ENCODE results near the gene ZFP36.

ZFP36 gene

DNA sequence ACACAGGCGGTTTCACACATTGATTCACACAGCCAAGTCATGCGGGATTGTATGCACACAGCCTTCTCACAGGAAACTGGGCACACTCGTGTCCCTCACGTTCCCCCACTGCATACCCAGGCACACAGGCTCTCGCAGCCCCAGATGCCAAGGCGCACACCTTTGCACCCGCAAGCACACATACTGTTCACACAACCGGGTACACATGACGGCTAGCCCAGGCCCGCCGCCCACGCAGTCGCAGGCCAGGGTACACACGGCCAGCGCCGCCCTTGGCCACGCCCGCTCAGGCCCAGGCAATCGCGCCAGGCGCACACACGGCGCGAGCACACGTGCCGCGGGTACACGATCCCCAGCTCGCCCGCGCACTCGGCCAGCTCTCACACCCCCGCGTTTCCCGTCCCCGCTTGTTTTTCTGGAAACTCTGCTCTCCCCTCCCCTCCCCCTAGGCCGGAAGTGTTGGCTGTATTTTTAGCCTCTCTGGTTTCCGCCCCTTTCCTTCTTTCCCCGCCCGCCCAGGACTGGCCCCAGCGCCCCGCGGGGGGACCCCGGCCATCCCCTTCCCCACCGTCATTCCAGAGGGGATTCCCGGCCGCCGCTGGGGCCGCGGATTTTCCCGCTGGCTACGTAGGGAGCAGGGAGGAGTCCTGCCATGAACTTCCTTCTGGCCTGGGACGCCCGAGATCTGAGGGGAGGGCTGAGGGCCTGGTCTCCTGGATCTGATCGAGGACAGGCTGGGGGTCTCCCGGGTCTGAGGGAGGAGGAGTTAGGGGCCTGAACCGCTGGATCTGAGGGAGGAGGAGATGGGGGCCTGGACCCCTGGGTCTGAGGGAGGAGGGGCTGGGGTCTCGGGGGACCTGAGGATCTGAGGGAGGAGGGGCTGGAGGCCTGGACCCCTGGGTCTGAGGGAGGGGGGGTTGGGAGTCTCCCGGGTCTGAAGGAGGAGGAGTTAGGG, 4.0 kb upstream of the ZFP36 start:
- TF ChIP-seq, protein P1, sequence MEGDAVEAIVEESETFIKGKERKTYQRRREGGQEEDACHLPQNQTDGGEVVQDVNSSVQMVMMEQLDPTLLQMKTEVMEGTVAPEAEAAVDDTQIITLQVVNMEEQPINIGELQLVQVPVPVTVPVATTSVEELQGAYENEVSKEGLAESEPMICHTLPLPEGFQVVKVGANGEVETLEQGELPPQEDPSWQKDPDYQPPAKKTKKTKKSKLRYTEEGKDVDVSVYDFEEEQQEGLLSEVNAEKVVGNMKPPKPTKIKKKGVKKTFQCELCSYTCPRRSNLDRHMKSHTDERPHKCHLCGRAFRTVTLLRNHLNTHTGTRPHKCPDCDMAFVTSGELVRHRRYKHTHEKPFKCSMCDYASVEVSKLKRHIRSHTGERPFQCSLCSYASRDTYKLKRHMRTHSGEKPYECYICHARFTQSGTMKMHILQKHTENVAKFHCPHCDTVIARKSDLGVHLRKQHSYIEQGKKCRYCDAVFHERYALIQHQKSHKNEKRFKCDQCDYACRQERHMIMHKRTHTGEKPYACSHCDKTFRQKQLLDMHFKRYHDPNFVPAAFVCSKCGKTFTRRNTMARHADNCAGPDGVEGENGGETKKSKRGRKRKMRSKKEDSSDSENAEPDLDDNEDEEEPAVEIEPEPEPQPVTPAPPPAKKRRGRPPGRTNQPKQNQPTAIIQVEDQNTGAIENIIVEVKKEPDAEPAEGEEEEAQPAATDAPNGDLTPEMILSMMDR (IDR thresholded peaks at IDR 0.05; ENCODE audit: control insufficient read depth, insufficient read depth, low read depth, low read length, missing control alignments), result no peak
- peak overlapping the region; percentile 48 for H3K4me3 ChIP-seq (ENCODE audit: control insufficient read depth, low read depth, low read length)
- peak; percentile 63 for DNase-seq (ENCODE audit: low read depth)

DNA sequence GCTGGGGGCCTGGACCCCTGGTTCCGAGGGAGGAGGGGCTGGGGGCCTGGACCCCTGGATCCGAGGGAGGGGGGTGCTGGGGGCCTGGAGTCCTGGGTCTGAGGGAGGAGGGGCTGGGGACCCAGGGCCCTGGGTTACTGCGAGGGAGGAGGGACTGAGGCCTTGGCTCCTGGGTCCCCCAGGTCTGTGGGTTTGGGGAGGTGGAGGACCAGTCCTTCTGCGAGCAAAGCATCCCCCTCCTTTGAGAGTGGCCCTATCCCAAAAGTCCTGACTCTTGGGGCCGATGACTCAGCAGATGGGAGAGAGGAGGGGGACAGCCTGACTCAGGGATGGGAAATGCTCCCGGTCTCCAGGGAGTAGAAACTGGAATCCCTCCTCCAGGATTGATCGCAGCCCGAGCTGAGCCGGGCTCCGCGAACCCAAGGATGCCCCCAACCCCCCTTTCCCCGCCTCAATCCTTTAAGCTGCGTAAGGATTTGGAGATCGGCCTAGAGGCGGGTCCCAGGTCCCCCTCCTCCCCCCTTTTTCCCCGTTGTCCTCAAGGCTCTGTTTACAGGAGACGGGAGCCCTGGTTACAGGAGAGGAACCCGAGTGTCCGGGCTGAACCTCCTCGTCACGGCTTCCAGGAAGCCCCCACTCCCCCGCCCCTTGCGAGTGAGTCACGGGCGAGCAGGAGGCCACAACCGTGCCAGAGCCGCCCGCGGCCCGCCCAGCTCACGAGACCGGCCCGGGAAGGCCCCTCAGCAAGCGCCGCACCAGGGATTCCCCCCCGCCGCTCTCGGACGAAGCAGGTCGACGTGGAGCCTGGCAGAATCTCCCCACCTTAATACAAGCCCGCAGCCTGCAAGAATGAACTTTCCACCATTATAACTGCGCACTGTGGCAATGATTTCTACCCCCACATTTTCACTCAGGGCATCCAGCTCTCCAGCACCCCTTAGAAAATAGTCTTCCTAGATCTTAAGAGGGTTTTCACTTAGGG, 3.0 kb upstream of the ZFP36 start:
- TF ChIP-seq, protein P1 (IDR thresholded peaks at IDR 0.05; ENCODE audit: control insufficient read depth, insufficient read depth, low read depth, low read length, missing control alignments), result no peak
- peak overlapping the region; percentile 48 for H3K4me3 ChIP-seq (ENCODE audit: control insufficient read depth, low read depth, low read length)
- DNase-seq (ENCODE audit: low read depth), result peak; percentile 99

DNA sequence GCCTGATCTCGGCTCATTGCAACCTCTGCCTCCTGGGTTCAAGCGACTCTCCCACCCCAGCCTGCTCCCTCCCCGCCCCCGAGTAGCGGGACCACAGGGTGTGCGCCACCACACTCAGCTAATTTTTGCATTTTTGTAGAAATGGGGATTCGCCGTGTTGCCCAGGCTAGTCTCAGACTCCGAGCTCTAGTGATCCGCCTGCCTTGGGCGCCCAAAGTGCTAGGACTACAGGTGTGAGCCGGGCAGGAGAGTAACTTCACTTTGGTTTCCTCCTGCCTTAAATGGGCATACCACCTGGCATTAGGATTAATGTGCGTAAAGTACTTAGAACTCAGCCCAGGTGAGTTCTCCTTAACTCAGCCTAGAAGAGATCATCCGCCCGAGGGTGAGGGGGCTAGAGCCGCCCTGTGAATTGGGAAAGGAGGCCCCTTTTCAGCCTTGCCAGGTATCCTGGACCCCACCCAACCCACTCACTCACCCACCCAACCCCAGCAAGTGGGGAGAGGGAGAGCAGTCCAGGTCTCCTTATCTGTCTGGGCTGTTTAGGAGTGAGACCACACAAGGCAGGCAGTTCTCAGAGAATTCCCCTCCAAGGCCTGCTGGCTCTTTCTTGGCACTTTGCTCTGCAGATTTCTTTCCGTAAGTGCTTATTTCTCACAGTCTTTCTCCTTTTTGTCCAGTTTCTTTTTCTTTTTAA, 1.2 kb upstream of the ZFP36 start:
- no peak overlapping the region for H3K4me3 ChIP-seq (ENCODE audit: control insufficient read depth, low read depth, low read length)
- TF ChIP-seq, protein P1 (IDR thresholded peaks at IDR 0.05; ENCODE audit: control insufficient read depth, insufficient read depth, low read depth, low read length, missing control alignments), result no peak

DNA sequence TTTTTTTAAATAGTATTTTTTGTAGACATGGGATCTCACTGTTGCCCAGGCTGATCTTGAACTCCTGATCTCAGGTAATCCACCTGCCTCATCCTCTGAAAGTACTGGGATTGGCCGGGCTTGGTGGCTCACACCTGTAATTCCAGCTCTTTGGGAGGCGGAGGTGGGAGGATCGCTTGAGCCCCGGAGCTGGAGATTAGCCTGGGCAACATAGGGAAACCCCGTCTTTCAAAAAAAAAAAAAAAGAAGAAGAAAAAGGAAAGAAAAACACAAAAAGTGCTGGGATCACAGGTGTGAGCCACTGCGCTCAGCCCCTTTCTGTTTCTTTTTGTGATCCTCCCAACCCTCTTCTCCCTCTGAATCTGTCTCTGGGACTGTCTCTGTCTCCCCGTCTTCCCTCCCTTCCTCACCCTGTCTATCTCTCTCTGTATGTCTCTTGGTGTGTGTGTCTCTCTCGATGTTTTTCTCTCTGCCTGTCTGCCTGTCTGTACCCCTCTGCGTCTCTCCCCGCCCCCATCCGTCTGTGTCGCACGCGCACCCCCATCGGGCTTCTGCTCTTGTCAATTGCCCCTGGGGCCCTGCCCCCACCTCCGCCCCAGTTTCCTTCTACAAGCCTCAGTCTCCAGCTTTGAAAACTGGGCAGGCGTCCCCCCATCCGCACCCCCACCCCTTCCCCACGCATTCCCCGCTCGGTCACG, 540 bp upstream of the ZFP36 start:
- TF ChIP-seq, protein P1 (IDR thresholded peaks at IDR 0.05; ENCODE audit: control insufficient read depth, insufficient read depth, low read depth, low read length, missing control alignments), result no peak
- no peak for DNase-seq (ENCODE audit: low read depth)

More for the DNA sequence above, 1.2 kb upstream of the ZFP36 start:
- DNase-seq (ENCODE audit: low read depth), result no peak

DNA sequence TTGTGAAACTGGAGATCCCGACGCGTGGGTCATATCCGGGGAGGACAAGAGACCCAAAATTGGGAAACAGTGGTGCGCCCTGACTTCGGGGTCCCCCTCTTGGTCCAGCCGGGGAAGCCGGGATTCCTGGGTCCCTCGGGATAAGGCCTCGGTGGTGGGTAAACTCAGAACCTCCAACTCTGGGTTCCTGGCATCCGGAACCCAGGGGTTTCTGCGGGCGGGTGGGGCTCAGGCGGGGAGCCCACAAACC, 688 bp downstream of the ZFP36 start:
- no peak for DNase-seq (ENCODE audit: low read depth)
- peak overlapping the region; percentile 88 for H3K4me3 ChIP-seq (ENCODE audit: control insufficient read depth, low read depth, low read length)
- TF ChIP-seq, protein P1 (IDR thresholded peaks at IDR 0.05; ENCODE audit: control insufficient read depth, insufficient read depth, low read depth, low read length, missing control alignments), result no peak

More for the DNA sequence above, 540 bp upstream of the ZFP36 start:
- peak overlapping the region; percentile 88 for H3K4me3 ChIP-seq (ENCODE audit: control insufficient read depth, low read depth, low read length)

All from AG09309 (cell line).